CD4-positive, alpha-beta T cell treated with Interleukin-17A for 1 hour (primary cell): ENCODE data around the gene CDCA4.

ENCODE experiments used
- DNase-seq: peaks from one replicate; pipeline ENCODE4 v3.0.0-alpha.2; 2020

CDCA4 gene

GRCh38 chr14:104984056-104984894 is 36.6 kb downstream of the CDCA4 start:
- no peak for DNase-seq

GRCh38 chr14:104983231-104983721 is 37.6 kb downstream of the CDCA4 start:
- DNase-seq, result no peak

- no peak for DNase-seq
Measured at GRCh38 chr14:104982548-104983230, 38.2 kb downstream of the CDCA4 start.

GRCh38 chr14:104981699-104982541 is 39.0 kb downstream of the CDCA4 start:
- DNase-seq, result no peak

GRCh38 chr14:104980611-104981531 is 40.0 kb downstream of the CDCA4 start:
- no peak for DNase-seq

- no peak for DNase-seq
Measured at GRCh38 chr14:104979758-104980610, 40.9 kb downstream of the CDCA4 start.

GRCh38 chr14:104978746-104979691 is 41.9 kb downstream of the CDCA4 start:
- DNase-seq, result no peak

- DNase-seq, result peak; percentile 50
Measured at GRCh38 chr14:104977681-104978653, 42.9 kb downstream of the CDCA4 start, which contains the start of gene AHNAK2. AHNAK2 (minus strand) TSS chr14:104978374; CDS start chr14:104978237, 137 bp downstream.

GRCh38 chr14:104977008-104977680 is 43.7 kb downstream of the CDCA4 start:
- DNase-seq, result no peak

GRCh38 chr14:104976198-104977007 is 44.5 kb downstream of the CDCA4 start:
- peak; percentile 89 for DNase-seq

- peak; percentile 28 for DNase-seq
Measured at GRCh38 chr14:104975481-104976197, 45.2 kb downstream of the CDCA4 start.

GRCh38 chr14:104974665-104975390 is 46.1 kb downstream of the CDCA4 start:
- DNase-seq, result no peak

GRCh38 chr14:104974146-104974541 is 46.7 kb downstream of the CDCA4 start:
- no peak for DNase-seq

- no peak for DNase-seq
Measured at GRCh38 chr14:104973385-104974145, 47.3 kb downstream of the CDCA4 start.

GRCh38 chr14:104973135-104973384 is 47.8 kb downstream of the CDCA4 start:
- DNase-seq, result no peak
